Body of pancreas (tissue), 4 donors: ENCODE data around the gene SLC36A3. TPM values are rescaled to one million over a fixed set of nuclear protein-coding genes. Genes with fewer than 3 reads are reported as not detected.

Source experiments
- ATAC-seq: fragments of 150-250 bp; one replicate; pipeline ENCODE4 v1.9.1; 2016
- DNase-seq, 4 donors: peaks; one replicate each; pipeline ENCODE4 v3.0.0-alpha.2; 2019
- H3K27ac ChIP-seq, 4 donors: fragments of 200-600 bp; sonication (generic); 1 replicate in 3 of 4; 2 replicates in 1 of 4; pipeline versions ENCODE4 v1.5.1 to v1.6.1; 2016 to 2019; ENCODE audit warnings: mild to moderate bottlenecking in 1 of 4, mixed read lengths in 1 of 4, moderate library complexity in 1 of 4
- H3K27me3 ChIP-seq, 2 donors: fragments of 200-600 bp; sonication (generic); one replicate each; pipeline ENCODE4 v1.6.0; 2016; ENCODE audit warnings: mild to moderate bottlenecking in 1 of 2
- H3K36me3 ChIP-seq, 2 donors: fragments of 200-600 bp; sonication (generic); replicated peaks in 1 of 2; 2 replicates each; pipeline ENCODE4 v1.5.1; 2016; ENCODE audit warnings: low read depth in 2 of 2; ENCODE audit not compliant: insufficient read depth in 1 of 2
- H3K4me1 ChIP-seq: fragments of 200-600 bp; sonication (generic); one replicate; pipeline ENCODE4 v1.6.0; 2016
- H3K4me3 ChIP-seq, 2 donors: fragments of 200-600 bp; sonication (generic); 1 replicate in 1 of 2; 2 replicates in 1 of 2; pipeline ENCODE4 v1.5.1; 2016 to 2019
- H3K9me3 ChIP-seq, 3 donors: fragments of 200-600 bp; sonication (generic); 1 replicate in 2 of 3; 2 replicates in 1 of 3; pipeline ENCODE4 v1.5.1; 2016
- CTCF ChIP-seq, 7 experiments: fragments of 450-650 bp in 4 of 7; fragments of 200-600 bp in 3 of 7; sonication (generic) in 3 of 7; IDR thresholded peaks; one replicate each; pipeline ENCODE4 v1.5.1; 2016 to 2019; ENCODE audit warnings: antibody characterized with exemption in 7 of 7
- POLR2A ChIP-seq, 3 donors: fragments of 450-650 bp; IDR thresholded peaks; one replicate each; pipeline ENCODE4 v1.6.1; 2016; ENCODE audit warnings: antibody characterized with exemption in 3 of 3, mild to moderate bottlenecking in 2 of 3
- WGBS, 2 donors: methylation state at CpG; one replicate each; pipeline ENCODE4 v1.1.5; 2017; 5-methylcytosine and 5-hydroxymethylcytosine counted together
- intact Hi-C: fragments of 100-400 bp; cut with DNase I; formaldehyde crosslinking; loops from one replicate; pipeline ENCODE4 v1.15.1; 2023
- total RNA-seq, 2 donors: library from RNA; depleted of rRNA; stranded (reverse); fragments of >200 nt; gene quantifications; one replicate each; pipeline ENCODE4 v1.1.0, GENCODE V29; 2016

The SLC36A3 gene
- total RNA-seq, 2 donors from 2014 or later, result not detected

DNA sequence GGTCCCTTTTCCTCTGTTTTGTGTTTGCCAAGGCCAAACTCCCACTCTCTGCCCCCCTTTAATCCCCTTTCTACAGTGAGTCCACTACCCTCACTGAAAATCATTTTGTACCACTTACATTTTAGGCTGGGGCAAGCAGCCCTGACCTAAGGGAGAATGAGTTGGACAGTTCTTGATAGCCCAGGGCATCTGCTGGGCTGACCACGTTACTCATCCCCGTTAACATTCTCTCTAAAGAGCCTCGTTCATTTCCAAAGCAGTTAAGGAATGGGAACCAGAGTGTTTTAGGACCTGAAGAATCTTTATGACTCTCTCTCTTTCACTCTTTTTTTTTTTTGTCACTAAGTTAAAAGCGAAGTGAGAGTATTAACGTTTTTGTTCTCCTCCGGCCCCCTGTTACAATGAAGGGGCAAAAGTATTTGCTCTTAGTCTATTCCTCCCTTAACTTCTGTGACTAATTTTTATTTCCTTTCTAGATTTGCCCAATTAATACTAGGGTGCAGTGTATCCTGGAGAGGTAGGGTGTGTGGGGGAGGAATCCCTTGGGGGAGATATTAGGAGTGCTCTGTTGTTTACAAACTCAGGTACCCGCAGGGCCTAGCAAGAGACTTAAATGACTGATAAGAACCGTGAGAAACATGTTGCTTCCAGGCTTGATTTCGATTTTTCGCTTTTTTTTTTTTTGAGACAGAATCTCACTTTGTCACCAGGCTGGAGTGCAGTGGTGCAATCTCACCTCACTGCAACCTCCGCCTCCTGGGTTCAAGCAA lies 35.9 kb downstream of the SLC36A3 start:
- Histone ChIP-seq H3K4me1 (no peaks in the 10 kb centered on the region), H3K9me3 (no peaks in the 10 kb centered on the region), H3K27me3 (no peaks in the 10 kb centered on the region), H3K4me3 (no peak overlapping the region), H3K36me3 (peaks cover 2 to 7% of the 10 kb centered on the region in 2 donors), H3K27ac (no peak overlapping the region)
- no peak for DNase-seq
- no peak for TF ChIP-seq CTCF (IDR thresholded peaks at IDR 0.05)
- TF ChIP-seq POLR2A (IDR thresholded peaks at IDR 0.05), result no peak
- intact Hi-C loops, result no loop called here
- whole genome bisulfite sequencing, 2 donors, result 88% methylated on average over 11 of the region's 11 CpGs
- no peak for ATAC-seq

DNA sequence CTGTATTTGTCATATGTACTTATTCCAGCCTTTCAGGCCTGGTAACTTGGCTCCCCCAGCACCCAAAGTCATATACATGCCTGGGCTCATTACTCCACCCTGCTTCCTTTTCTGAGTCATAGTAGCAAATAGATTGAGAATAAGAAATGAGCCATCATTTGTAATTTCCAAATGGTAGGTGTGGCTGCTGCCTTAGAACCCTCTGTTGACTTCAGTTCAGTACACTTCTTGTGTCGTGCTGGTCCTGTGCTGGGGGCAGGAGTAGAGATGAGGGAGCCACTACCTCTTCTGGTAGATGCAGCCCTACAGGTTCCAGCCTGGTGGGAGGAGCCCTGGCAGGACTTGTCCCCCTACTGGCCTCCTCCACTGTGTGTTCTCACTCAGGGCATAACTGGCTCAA lies 39.5 kb downstream of the SLC36A3 start:
- ATAC-seq (no peak), DNase-seq (no peak)
- intact Hi-C loops, result no loop called here
- no peaks in the 10 kb centered on the region for H3K9me3 ChIP-seq
- H3K27me3 ChIP-seq, result no peaks in the 10 kb centered on the region
- H3K4me1 ChIP-seq, result no peaks in the 10 kb centered on the region
- 53 to 80% methylated on average over 1 of the region's 1 CpG for WGBS, 2 donors
- TF ChIP-seq POLR2A (IDR thresholded peaks at IDR 0.05), result no peak
- no peak for TF ChIP-seq CTCF (IDR thresholded peaks at IDR 0.05)
- H3K4me3 ChIP-seq, result no peak overlapping the region
- H3K27ac ChIP-seq, result no peak overlapping the region
- peaks cover 2 to 7% of the 10 kb centered on the region in 2 donors for H3K36me3 ChIP-seq

DNA sequence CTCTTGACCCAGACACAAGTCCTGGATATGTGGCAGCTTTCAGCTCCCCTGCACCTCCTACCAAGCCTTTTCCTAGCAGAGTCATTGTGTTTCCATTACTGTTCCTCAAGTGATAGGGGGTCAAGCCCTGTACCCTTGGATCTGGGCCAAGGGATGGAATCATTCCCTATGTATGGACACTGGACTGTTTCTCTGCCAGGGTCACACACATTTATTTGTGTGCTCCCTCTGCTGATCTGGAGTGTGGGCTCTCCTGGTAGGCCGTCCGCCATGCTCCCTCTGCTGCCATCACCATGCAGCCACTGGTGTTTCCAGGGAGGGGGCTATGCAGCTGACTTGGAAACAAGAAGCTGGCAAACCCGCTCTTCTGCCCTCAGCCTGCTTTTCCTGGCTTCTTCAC lies 41.0 kb downstream of the SLC36A3 start:
- H3K4me3 ChIP-seq, result no peak overlapping the region
- ATAC-seq (no peak), DNase-seq (no peak)
- H3K4me1 ChIP-seq, result no peaks in the 10 kb centered on the region
- H3K36me3 ChIP-seq, result peaks cover 2 to 6% of the 10 kb centered on the region in 2 donors
- no peaks in the 10 kb centered on the region for H3K9me3 ChIP-seq
- WGBS, 2 donors, result 97 to 98% methylated on average over 3 of the region's 3 CpGs
- TF ChIP-seq CTCF (IDR thresholded peaks at IDR 0.05) (no peak), POLR2A (IDR thresholded peaks at IDR 0.05) (no peak)
- intact Hi-C loops, result no loop called here
- no peaks in the 10 kb centered on the region for H3K27me3 ChIP-seq
- H3K27ac ChIP-seq, result no peak overlapping the region

- no peak for ATAC-seq
- H3K9me3 ChIP-seq, result no peaks in the 10 kb centered on the region
- no peaks in the 10 kb centered on the region for H3K36me3 ChIP-seq
- TF ChIP-seq POLR2A (IDR thresholded peaks at IDR 0.05) (no peak), CTCF (IDR thresholded peaks at IDR 0.05) (no peak)
- no peaks in the 10 kb centered on the region for H3K27me3 ChIP-seq
- H3K4me3 ChIP-seq, result no peak overlapping the region
- no peak overlapping the region for H3K27ac ChIP-seq
- H3K4me1 ChIP-seq, result peaks cover 1% of the 10 kb centered on the region
- DNase-seq, result no peak
- WGBS, 2 donors, result 90 to 96% methylated on average over 3 to 4 of the region's 4 CpGs
- intact Hi-C loops, result no loop called here
Observed at GRCh38 chr5:151259931-151260330, 43.6 kb downstream of the SLC36A3 start.

DNA sequence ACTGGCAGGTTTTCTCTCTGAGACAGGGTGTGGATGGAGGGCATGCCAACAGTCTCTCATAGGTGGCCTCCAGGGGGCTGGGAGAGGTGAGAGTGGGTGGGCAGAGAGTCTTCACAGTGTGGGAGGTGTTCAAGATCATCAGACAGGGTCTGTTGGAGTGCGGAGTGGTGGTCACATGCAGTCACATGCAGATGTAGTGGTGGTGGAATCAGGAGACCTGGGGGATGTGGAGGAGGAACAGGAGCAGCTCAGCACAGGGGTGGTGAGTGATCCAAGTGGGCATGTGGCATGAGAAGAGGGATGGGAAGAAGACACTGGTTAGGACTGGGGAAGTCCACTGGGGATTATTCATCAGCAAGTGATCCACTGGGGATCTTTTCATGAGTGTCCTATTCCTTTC lies 44.8 kb downstream of the SLC36A3 start:
- intact Hi-C loops, result no loop called here
- ATAC-seq (no peak), DNase-seq (no peak)
- H3K27ac ChIP-seq, result no peak overlapping the region
- no peaks in the 10 kb centered on the region for H3K36me3 ChIP-seq
- H3K9me3 ChIP-seq, result no peaks in the 10 kb centered on the region
- TF ChIP-seq CTCF (IDR thresholded peaks at IDR 0.05) (no peak), POLR2A (IDR thresholded peaks at IDR 0.05) (no peak)
- no peak overlapping the region for H3K4me3 ChIP-seq
- 4 to 41% methylated on average over 1 of the region's 1 CpG for WGBS, 2 donors
- H3K4me1 ChIP-seq, result peaks cover 12% of the 10 kb centered on the region
- no peaks in the 10 kb centered on the region for H3K27me3 ChIP-seq
